Activated T-helper 1 cell treated with anti-CD3 and anti-CD28 coated beads, Interleukin-12 subunit alpha, Interleukin-12 subunit beta, Interleukin-2, Interleukin-4 antibody, amounts not matched to agents 30 ng/mL and 10 ng/mL and 1 ng/mL, durations not matched to agents 14 hours and 24 hours and 36 hours (primary cell): ENCODE measurements around the gene SPTBN1. TPM values are rescaled to one million over a fixed set of nuclear protein-coding genes. Genes with fewer than 3 reads are reported as not detected.

Source experiments
- DNase-seq: peaks from one replicate; pipeline ENCODE4 v3.0.0; 2021; ENCODE audit warnings: low spot score
- H3K27ac Mint-ChIP-seq: one replicate; pipeline ENCODE4 v1.8.0; 2021; ENCODE audit warnings: mild to moderate bottlenecking, mixed read lengths
- H3K27me3 Mint-ChIP-seq: one replicate; pipeline ENCODE4 v1.8.0; 2022; ENCODE audit warnings: mild to moderate bottlenecking, moderate library complexity, mixed read lengths; ENCODE audit not compliant: insufficient read depth
- H3K36me3 Mint-ChIP-seq: one replicate; pipeline ENCODE4 v1.8.0; 2021; ENCODE audit warnings: low read depth, mixed read lengths
- H3K4me1 Mint-ChIP-seq: one replicate; pipeline ENCODE4 v1.8.0; 2021; ENCODE audit warnings: low read depth, mixed read lengths
- H3K4me3 Mint-ChIP-seq: one replicate; pipeline ENCODE4 v1.8.0; 2021; ENCODE audit warnings: mild to moderate bottlenecking, moderate library complexity, mixed read lengths
- H3K9me3 Mint-ChIP-seq: one replicate; pipeline ENCODE4 v1.8.0; 2021; ENCODE audit warnings: mixed read lengths
- intact Hi-C: fragments of 100-400 bp; cut with micrococcal nuclease; formaldehyde crosslinking; loops from one replicate; pipeline ENCODE4 v1.15.1; 2024
- total RNA-seq: library from RNA; stranded (reverse); gene quantifications from 2 replicates; pipeline ENCODE4 v1.2.3, GENCODE V29; 2022

The SPTBN1 gene
- total RNA-seq, 1 donor from 2014 or later = 64.2 TPM

GRCh38 chr2:54572636-54573536 lies 116.8 kb downstream of the SPTBN1 start:
- peak; percentile 64 for DNase-seq
- H3K27ac Mint-ChIP-seq = peak overlapping the region; percentile 92
- H3K4me3 Mint-ChIP-seq = peak overlapping the region; percentile 70
- peaks cover 97% of the 10 kb centered on the region for H3K4me1 Mint-ChIP-seq
- intact Hi-C loops = loop anchor here (1.0 to 10.0 kb wide), 9 partner anchors 7 to 1042 kb away; partner anchors contain the start of genes ACYP2, CLHC1, EML6 and PPP4R3B
- no peaks in the 10 kb centered on the region for H3K9me3 Mint-ChIP-seq
- H3K36me3 Mint-ChIP-seq = peaks cover 16% of the 10 kb centered on the region
- H3K27me3 Mint-ChIP-seq = peaks cover 2% of the 10 kb centered on the region

- Mint-ChIP-seq H3K36me3 (peaks cover 16% of the 10 kb centered on the region), H3K4me1 (peaks cover 100% of the 10 kb centered on the region), H3K27me3 (peaks cover 2% of the 10 kb centered on the region), H3K9me3 (no peaks in the 10 kb centered on the region), H3K4me3 (peak overlapping the region; percentile 70), H3K27ac (peak overlapping the region; percentile 92)
- intact Hi-C loops = loop anchor here (5.0 to 10.0 kb wide), 5 partner anchors 149 to 1041 kb away; partner anchors contain the start of genes ACYP2, CLHC1, EML6 and PPP4R3B
- DNase-seq = no peak
Measured at GRCh38 chr2:54573537-54573919, 117.4 kb downstream of the SPTBN1 start.

- Mint-ChIP-seq H3K27me3 (peaks cover 2% of the 10 kb centered on the region), H3K4me1 (peaks cover 100% of the 10 kb centered on the region)
- peak; percentile 71 for DNase-seq
Measured at GRCh38 chr2:54574107-54574859, 118.2 kb downstream of the SPTBN1 start.

GRCh38 chr2:54574860-54575247 lies 118.7 kb downstream of the SPTBN1 start:
- H3K4me1 Mint-ChIP-seq = peaks cover 100% of the 10 kb centered on the region
- H3K27me3 Mint-ChIP-seq = peaks cover 2% of the 10 kb centered on the region
- H3K27ac Mint-ChIP-seq = peak overlapping the region; percentile 92
- peak overlapping the region; percentile 70 for H3K4me3 Mint-ChIP-seq
- H3K36me3 Mint-ChIP-seq = peaks cover 14% of the 10 kb centered on the region
- no peak for DNase-seq
- intact Hi-C loops = loop anchor here (1.0 to 10.0 kb wide), 7 partner anchors 21 to 1040 kb away; partner anchors contain the start of genes ACYP2, CLHC1, EML6 and PPP4R3B
- H3K9me3 Mint-ChIP-seq = no peaks in the 10 kb centered on the region

More at GRCh38 chr2:54574107-54574859, 118.2 kb downstream of the SPTBN1 start:
- intact Hi-C loops = loop anchor here (5.0 to 10.0 kb wide), 5 partner anchors 148 to 1041 kb away; partner anchors contain the start of genes ACYP2, CLHC1, EML6 and PPP4R3B
- Mint-ChIP-seq H3K27ac (peak overlapping the region; percentile 92), H3K9me3 (no peaks in the 10 kb centered on the region), H3K4me3 (peak overlapping the region; percentile 70), H3K36me3 (peaks cover 14% of the 10 kb centered on the region)

- Mint-ChIP-seq H3K4me1 (peaks cover 100% of the 10 kb centered on the region), H3K4me3 (peak overlapping the region; percentile 84), H3K9me3 (no peaks in the 10 kb centered on the region), H3K27me3 (peaks cover 2% of the 10 kb centered on the region), H3K36me3 (peaks cover 14% of the 10 kb centered on the region), H3K27ac (peak overlapping the region; percentile 92)
- no peak for DNase-seq
- intact Hi-C loops = loop anchor here (1.0 to 10.0 kb wide), 4 partner anchors 21 to 1039 kb away; partner anchors contain the start of gene PPP4R3B
Measured at GRCh38 chr2:54575379-54575888, 119.3 kb downstream of the SPTBN1 start.

- DNase-seq = no peak
- Mint-ChIP-seq H3K4me3 (no peak overlapping the region), H3K36me3 (peaks cover 15% of the 10 kb centered on the region), H3K27ac (peak overlapping the region; percentile 84), H3K4me1 (peaks cover 96% of the 10 kb centered on the region), H3K27me3 (no peaks in the 10 kb centered on the region), H3K9me3 (no peaks in the 10 kb centered on the region)
- intact Hi-C loops = loop anchor here (10.0 kb wide), 2 partner anchors 612 to 1038 kb away; partner anchors contain the start of gene PPP4R3B
Measured at GRCh38 chr2:54577035-54577434, 120.9 kb downstream of the SPTBN1 start.

- intact Hi-C loops = loop anchor here (10.0 kb wide), 2 partner anchors 613 to 1037 kb away; partner anchors contain the start of gene PPP4R3B
- no peak for DNase-seq
- no peaks in the 10 kb centered on the region for H3K27me3 Mint-ChIP-seq
- H3K36me3 Mint-ChIP-seq = peaks cover 15% of the 10 kb centered on the region
- H3K9me3 Mint-ChIP-seq = no peaks in the 10 kb centered on the region
- peak overlapping the region; percentile 83 for H3K27ac Mint-ChIP-seq
- H3K4me1 Mint-ChIP-seq = peaks cover 96% of the 10 kb centered on the region
- H3K4me3 Mint-ChIP-seq = peak overlapping the region; percentile 49
Measured at GRCh38 chr2:54577944-54578647, 122.0 kb downstream of the SPTBN1 start.

- intact Hi-C loops = loop anchor here (10.0 kb wide), 2 partner anchors 614 to 1036 kb away; partner anchors contain the start of gene PPP4R3B
- Mint-ChIP-seq H3K27me3 (no peaks in the 10 kb centered on the region), H3K27ac (peak overlapping the region; percentile 83), H3K4me3 (no peak overlapping the region), H3K36me3 (peaks cover 15% of the 10 kb centered on the region), H3K4me1 (peaks cover 96% of the 10 kb centered on the region), H3K9me3 (no peaks in the 10 kb centered on the region)
- DNase-seq = no peak
Measured at GRCh38 chr2:54578648-54579045, 122.5 kb downstream of the SPTBN1 start.

GRCh38 chr2:54579061-54579681 lies 123.0 kb downstream of the SPTBN1 start:
- intact Hi-C loops = loop anchor here (10.0 kb wide), 2 partner anchors 614 to 1036 kb away; partner anchors contain the start of gene PPP4R3B
- no peaks in the 10 kb centered on the region for H3K9me3 Mint-ChIP-seq
- H3K4me1 Mint-ChIP-seq = peaks cover 96% of the 10 kb centered on the region

GRCh38 chr2:54579682-54580620 lies 123.8 kb downstream of the SPTBN1 start:
- Mint-ChIP-seq H3K4me1 (peaks cover 96% of the 10 kb centered on the region), H3K27me3 (no peaks in the 10 kb centered on the region), H3K9me3 (no peaks in the 10 kb centered on the region), H3K36me3 (peaks cover 17% of the 10 kb centered on the region), H3K4me3 (peak overlapping the region; percentile 83), H3K27ac (peak overlapping the region; percentile 96)
- DNase-seq = peak; percentile 65
- intact Hi-C loops = loop anchor here (1.0 to 10.0 kb wide), 4 partner anchors 8 to 1035 kb away; partner anchors contain the start of gene PPP4R3B

More at GRCh38 chr2:54579061-54579681, 123.0 kb downstream of the SPTBN1 start:
- Mint-ChIP-seq H3K27me3 (no peaks in the 10 kb centered on the region), H3K4me3 (peak overlapping the region; percentile 83), H3K27ac (peak overlapping the region; percentile 96), H3K36me3 (peaks cover 16% of the 10 kb centered on the region)
- DNase-seq = no peak
